Adrenal gland (tissue), 12 donors: ENCODE data around the gene LRRN1. TPM values are rescaled to one million over a fixed set of nuclear protein-coding genes. Genes with fewer than 3 reads are reported as not detected.

ENCODE experiments used
- DNase-seq, 7 donors: peaks; one replicate each; pipeline ENCODE4 v3.0.0-alpha.2; 2019 to 2020
- H3K27ac ChIP-seq, 5 donors: fragments of 200-600 bp; sonication (generic) in 4 of 5; 1 replicate in 3 of 5; 2 replicates in 2 of 5; pipeline versions ENCODE4 v1.5.1 to v1.8.0; 2016 to 2020; ENCODE audit warnings: mild to moderate bottlenecking in 1 of 5
- H3K27me3 ChIP-seq: fragments of 200-600 bp; 2 replicates; pipeline ENCODE4 v1.8.0; 2021
- H3K36me3 ChIP-seq, 2 donors: fragments of 200-600 bp; replicated peaks in 1 of 2; 1 replicate in 1 of 2; 2 replicates in 1 of 2; pipeline versions ENCODE4 v1.5.1 to v1.8.0; 2018 to 2022
- H3K4me1 ChIP-seq, 2 donors: fragments of 200-600 bp; replicated peaks in 1 of 2; 1 replicate in 1 of 2; 2 replicates in 1 of 2; pipeline versions ENCODE4 v1.5.1 to v1.8.0; 2018 to 2021
- H3K4me3 ChIP-seq, 4 donors: fragments of 200-600 bp; sonication (generic) in 3 of 4; one replicate each; pipeline ENCODE4 v1.5.1; 2016 to 2018
- H3K9me3 ChIP-seq, 3 donors: fragments of 200-600 bp; sonication (generic) in 1 of 3; replicated peaks in 1 of 3; 1 replicate in 2 of 3; 2 replicates in 1 of 3; pipeline versions ENCODE4 v1.5.1 to v1.8.0; 2016 to 2021
- POLR2A ChIP-seq, 2 donors: fragments of 450-650 bp; IDR thresholded peaks; one replicate each; pipeline ENCODE4 v1.6.1; 2017; ENCODE audit warnings: antibody characterized with exemption in 2 of 2, mild to moderate bottlenecking in 2 of 2, moderate library complexity in 1 of 2
- WGBS, 4 donors: extraction: QIAGEN DNeasy Blood & Tissue Kit in 2 of 4; methylation state at CpG; one replicate each; pipeline versions ENCODE4 v1.1.5 to v1.1.7; 2013 to 2017; 5-methylcytosine and 5-hydroxymethylcytosine counted together
- intact Hi-C, 2 donors: fragments of 100-400 bp; cut with DNase I; formaldehyde crosslinking; loops; one replicate each; pipeline versions ENCODE4 v1.14.1 to v1.15.0; 2022 to 2023
- polyA plus RNA-seq, 3 donors: library from polyadenylated mRNA; stranded (reverse); fragments of 200-250 nt in 2 of 3; fragments of 350-450 nt in 1 of 3; fragmentation: Illumina TruSeq in 1 of 3; extraction: RNeasy Lipid Tissue Mini Kit (QIAGEN cat#74804) in 1 of 3; gene quantifications; one replicate each; pipeline ENCODE4 v1.2.3, GENCODE V29; 2013 to 2014
- total RNA-seq, 9 donors: library from RNA; depleted of rRNA in 4 of 9; stranded (reverse); fragments of >200 nt in 4 of 9; fragments of 120-200 nt in 1 of 9; fragmentation: NEBNext Ultra II Directional in 1 of 9; extraction: Animal tissue kit (Norgen Biotek cat#: 25700) in 1 of 9; gene quantifications; one replicate each; pipeline versions ENCODE4 v1.1.0 to v1.2.4, GENCODE V29; 2013 to 2023
- TF ChIP-seq, protein P1 (sequence below), 6 experiments: fragments of 450-650 bp in 4 of 6; fragments of 200-600 bp in 2 of 6; sonication (generic) in 1 of 6; IDR thresholded peaks; 1 replicate in 5 of 6; 2 replicates in 1 of 6; pipeline versions ENCODE4 v1.5.1 to v1.8.0; 2016 to 2021; ENCODE audit warnings: antibody characterized with exemption in 6 of 6, mild to moderate bottlenecking in 2 of 6, moderate library complexity in 1 of 6
- donor health status: healthy with polysubstance abuse.
- donor health status: Bipolar disorder and iron deficiency.
- donor health status: DM: yes; HTN: yes; CAD: no.
- donor health status: DM: no; HTN: no; CAD: no.
- donor health status: DM: no; HTN: no; CAD: no.
- donor health status: DM: yes; HTN: yes; CAD: no.

The LRRN1 gene
- total and polyA plus RNA-seq, 12 donors, result 0.03 to 0.70 (median 0.11) TPM; not detected in 3

DNA sequence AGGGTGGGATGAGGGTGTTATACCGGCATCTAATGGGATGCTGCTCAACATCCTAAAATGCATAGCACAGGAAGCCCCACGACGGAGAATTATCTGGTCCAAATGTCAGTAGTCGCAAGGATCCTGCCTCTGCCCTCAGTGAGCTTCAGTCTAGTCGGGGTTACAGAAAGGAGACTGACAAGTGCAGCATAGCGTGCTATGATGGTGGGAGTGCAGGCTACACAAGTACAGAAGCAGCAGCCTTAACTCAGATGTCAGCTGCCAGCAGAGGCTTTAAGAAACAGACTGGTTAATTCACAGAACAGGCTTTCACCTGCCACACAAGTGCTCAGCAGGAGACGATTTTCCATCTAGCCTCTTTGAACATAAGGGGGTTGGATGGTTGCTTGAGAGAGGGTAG is 6.9 kb downstream of the LRRN1 start:
- Histone ChIP-seq H3K4me3 (no peak overlapping the region), H3K36me3 (no peaks in the 10 kb centered on the region), H3K9me3 (no peaks in the 10 kb centered on the region), H3K27me3 (peaks cover 10% of the 10 kb centered on the region), H3K4me1 (no peaks in the 10 kb centered on the region), H3K27ac (no peak overlapping the region)
- 85 to 93% (median 92%) methylated on average over 7 of the region's 7 CpGs for WGBS, 4 donors
- intact Hi-C loops, result no loop called here
- DNase-seq, result no peak
- TF ChIP-seq POLR2A (IDR thresholded peaks at IDR 0.05), result no peak
- TF ChIP-seq, protein P1, sequence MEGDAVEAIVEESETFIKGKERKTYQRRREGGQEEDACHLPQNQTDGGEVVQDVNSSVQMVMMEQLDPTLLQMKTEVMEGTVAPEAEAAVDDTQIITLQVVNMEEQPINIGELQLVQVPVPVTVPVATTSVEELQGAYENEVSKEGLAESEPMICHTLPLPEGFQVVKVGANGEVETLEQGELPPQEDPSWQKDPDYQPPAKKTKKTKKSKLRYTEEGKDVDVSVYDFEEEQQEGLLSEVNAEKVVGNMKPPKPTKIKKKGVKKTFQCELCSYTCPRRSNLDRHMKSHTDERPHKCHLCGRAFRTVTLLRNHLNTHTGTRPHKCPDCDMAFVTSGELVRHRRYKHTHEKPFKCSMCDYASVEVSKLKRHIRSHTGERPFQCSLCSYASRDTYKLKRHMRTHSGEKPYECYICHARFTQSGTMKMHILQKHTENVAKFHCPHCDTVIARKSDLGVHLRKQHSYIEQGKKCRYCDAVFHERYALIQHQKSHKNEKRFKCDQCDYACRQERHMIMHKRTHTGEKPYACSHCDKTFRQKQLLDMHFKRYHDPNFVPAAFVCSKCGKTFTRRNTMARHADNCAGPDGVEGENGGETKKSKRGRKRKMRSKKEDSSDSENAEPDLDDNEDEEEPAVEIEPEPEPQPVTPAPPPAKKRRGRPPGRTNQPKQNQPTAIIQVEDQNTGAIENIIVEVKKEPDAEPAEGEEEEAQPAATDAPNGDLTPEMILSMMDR (IDR thresholded peaks at IDR 0.05), result no peak

DNA sequence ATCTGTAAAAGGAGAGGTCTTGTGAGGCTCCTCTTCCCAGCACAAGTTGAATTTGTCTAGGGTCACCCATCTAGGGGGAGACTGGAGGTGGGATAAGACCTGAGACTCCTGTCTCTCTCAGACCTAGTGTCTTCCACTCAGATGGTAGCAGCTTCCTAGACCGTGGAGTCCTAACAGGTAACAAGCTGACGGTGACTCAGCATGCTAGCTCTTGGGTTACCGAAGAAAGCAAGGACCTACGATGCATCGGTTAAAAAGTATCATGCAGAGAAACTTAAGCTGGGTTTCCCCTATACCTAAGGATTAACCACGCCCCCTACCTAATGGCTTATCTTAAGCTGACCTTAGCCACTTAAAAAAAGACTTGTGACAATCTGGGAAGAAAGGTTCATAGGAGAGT is 7.6 kb downstream of the LRRN1 start:
- intact Hi-C loops, result no loop called here
- TF ChIP-seq, protein P1 (IDR thresholded peaks at IDR 0.05), result no peak
- no peak for TF ChIP-seq POLR2A (IDR thresholded peaks at IDR 0.05)
- no peaks in the 10 kb centered on the region for H3K4me1 ChIP-seq
- peaks cover 6% of the 10 kb centered on the region for H3K27me3 ChIP-seq
- whole genome bisulfite sequencing, 4 donors, result 79 to 94% (median 92%) methylated on average over 5 to 6 of the region's 6 CpGs
- no peak overlapping the region for H3K4me3 ChIP-seq
- DNase-seq, result no peak
- no peak overlapping the region for H3K27ac ChIP-seq
- no peaks in the 10 kb centered on the region for H3K36me3 ChIP-seq
- no peaks in the 10 kb centered on the region for H3K9me3 ChIP-seq

DNA sequence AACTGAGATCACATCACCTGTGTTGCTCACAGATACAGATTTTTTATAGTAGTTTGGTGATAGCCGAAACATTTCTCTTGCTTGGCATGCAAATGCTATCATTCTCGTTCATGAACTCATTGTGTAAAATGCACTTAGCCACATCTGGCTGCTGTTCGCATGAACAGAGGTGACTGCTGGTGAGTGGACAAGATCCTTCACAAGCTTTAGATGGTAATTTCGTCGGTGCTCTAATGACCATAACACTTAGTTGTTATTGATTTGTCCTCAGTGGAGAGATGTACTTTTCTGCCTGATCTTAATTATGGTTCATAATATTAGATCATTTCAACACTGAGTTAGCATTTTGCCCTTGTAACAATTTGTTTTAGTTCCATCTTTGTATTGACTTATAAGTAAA is 13.8 kb downstream of the LRRN1 start:
- no peaks in the 10 kb centered on the region for H3K9me3 ChIP-seq
- intact Hi-C loops, result no loop called here
- H3K36me3 ChIP-seq, result no peaks in the 10 kb centered on the region
- TF ChIP-seq, protein P1 (IDR thresholded peaks at IDR 0.05), result no peak
- no peak for TF ChIP-seq POLR2A (IDR thresholded peaks at IDR 0.05)
- no peaks in the 10 kb centered on the region for H3K27me3 ChIP-seq
- H3K4me3 ChIP-seq, result no peak overlapping the region
- DNase-seq, result no peak
- 87 to 93% (median 91%) methylated on average over 5 of the region's 5 CpGs for WGBS, 4 donors
- no peaks in the 10 kb centered on the region for H3K4me1 ChIP-seq
- no peak overlapping the region for H3K27ac ChIP-seq

DNA sequence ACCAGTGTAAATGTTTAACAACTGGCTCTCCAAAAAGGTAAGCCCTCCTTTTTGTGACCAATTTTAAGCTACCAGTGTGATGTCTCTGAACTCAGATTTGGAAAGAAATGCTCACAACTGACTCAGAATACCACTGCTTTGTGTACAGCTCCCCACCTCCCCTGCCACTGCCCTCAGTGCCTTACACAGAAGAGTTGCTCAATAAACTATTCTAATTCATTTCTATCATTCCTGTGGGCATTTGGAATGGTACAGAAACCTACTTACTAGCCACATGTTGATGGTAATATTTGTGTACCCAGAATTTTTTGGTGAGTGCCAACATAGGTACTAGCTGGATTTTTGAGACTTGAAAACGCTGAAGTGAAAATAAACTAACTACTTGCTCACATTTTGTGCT is 16.0 kb downstream of the LRRN1 start:
- DNase-seq, result no peak
- WGBS, 4 donors, result 91 to 95% (median 93%) methylated on average over 1 of the region's 1 CpG

More for the DNA sequence above, 16.0 kb downstream of the LRRN1 start:
- no peak for TF ChIP-seq POLR2A (IDR thresholded peaks at IDR 0.05)
- TF ChIP-seq, protein P1 (IDR thresholded peaks at IDR 0.05), result no peak
- intact Hi-C loops, result no loop called here
- Histone ChIP-seq H3K27me3 (no peaks in the 10 kb centered on the region), H3K9me3 (no peaks in the 10 kb centered on the region), H3K27ac (no peak overlapping the region), H3K4me3 (no peak overlapping the region), H3K36me3 (no peaks in the 10 kb centered on the region), H3K4me1 (no peaks in the 10 kb centered on the region)
